ENCODE results near the gene PIK3CA.
"Not testable (repeated sequence)": the region's sequence is repeated elsewhere in the genome, so short reads cannot be mapped to it uniquely, and the experiment has no call there.

- TF ChIP-seq CTCF (IDR thresholded peaks at IDR 0.05); SIN3A (IDR thresholded peaks at IDR 0.05; ENCODE audit: borderline replicate concordance, insufficient read depth, low read depth, low read length); POLR2AphosphoS5 (IDR thresholded peaks at IDR 0.05; ENCODE audit: low read depth, low read length); REST (IDR thresholded peaks at IDR 0.05; ENCODE audit: insufficient read depth in 1 of 2, low read depth in 2 of 2, low read length in 1 of 2); TCF7L2 (IDR thresholded peaks at IDR 0.05; ENCODE audit: low read depth, low read length): not testable (repeated sequence)
Observed at GRCh38 chr3:179215550-179215949, 67.4 kb downstream of the PIK3CA start.
